ENCODE measurements around the gene TUBGCP3. TPM values are rescaled to one million over a fixed set of nuclear protein-coding genes. Genes with fewer than 3 reads are reported as not detected.

The TUBGCP3 gene
- total and polyA plus RNA-seq, 9 donors = 19.4 to 58.0 (median 29.5) TPM

GRCh38 chr13:112443191-112443994 is 144.6 kb downstream of the TUBGCP3 start:
- Histone ChIP-seq H3K36me3 (no peaks in the 10 kb centered on the region), H3K4me3 (no peak overlapping the region), H3K27me3 (no peaks in the 10 kb centered on the region), H3K27ac (no peak overlapping the region), H3K4me1 (ENCODE audit: insufficient read depth) (no peaks in the 10 kb centered on the region), H3K9me3 (no peaks in the 10 kb centered on the region)
- TF ChIP-seq POLR2A (IDR thresholded peaks at IDR 0.05) (no peak), CTCF (IDR thresholded peaks at IDR 0.05) (no peak), EP300 (IDR thresholded peaks at IDR 0.05) (no peak)
- DNase-seq = no peak
- intact Hi-C loops (cut with DNase I) = loop anchor here in 3 of 4 donors (10.0 kb wide), 1 partner anchor 969 kb away; no protein-coding TSS in a partner anchor
- WGBS, 3 donors = 2 to 8% (median 6%) methylated on average over 30 to 31 of the region's 31 CpGs

GRCh38 chr13:112442483-112443090 is 145.4 kb downstream of the TUBGCP3 start:
- intact Hi-C loops (cut with DNase I) = loop anchor here in 3 of 4 donors (10.0 kb wide), 1 partner anchor 968 kb away; no protein-coding TSS in a partner anchor
- DNase-seq = no peak

GRCh38 chr13:112441779-112442310 is 146.1 kb downstream of the TUBGCP3 start:
- TF ChIP-seq EP300 (IDR thresholded peaks at IDR 0.05) (no peak), CTCF (IDR thresholded peaks at IDR 0.05) (no peak), POLR2A (IDR thresholded peaks at IDR 0.05) (no peak)
- H3K27me3 ChIP-seq = no peaks in the 10 kb centered on the region
- intact Hi-C loops (cut with DNase I) = loop anchor here in 3 of 4 donors (10.0 kb wide), 1 partner anchor 967 kb away; no protein-coding TSS in a partner anchor
- H3K4me1 ChIP-seq (ENCODE audit: insufficient read depth) = no peaks in the 10 kb centered on the region
- H3K36me3 ChIP-seq = no peaks in the 10 kb centered on the region
- H3K27ac ChIP-seq = no peak overlapping the region
- no peak for DNase-seq
- WGBS, 3 donors = 69 to 77% (median 77%) methylated on average over 19 of the region's 19 CpGs
- no peaks in the 10 kb centered on the region for H3K9me3 ChIP-seq
- no peak overlapping the region for H3K4me3 ChIP-seq

More at GRCh38 chr13:112442483-112443090, 145.4 kb downstream of the TUBGCP3 start:
- WGBS, 3 donors = 9 to 15% (median 11%) methylated on average over 21 of the region's 21 CpGs
- Histone ChIP-seq H3K4me1 (ENCODE audit: insufficient read depth) (no peaks in the 10 kb centered on the region), H3K27me3 (no peaks in the 10 kb centered on the region), H3K36me3 (no peaks in the 10 kb centered on the region), H3K27ac (no peak overlapping the region), H3K9me3 (no peaks in the 10 kb centered on the region), H3K4me3 (no peak overlapping the region)
- TF ChIP-seq EP300 (IDR thresholded peaks at IDR 0.05) = no peak
- no peak for TF ChIP-seq CTCF (IDR thresholded peaks at IDR 0.05)
- no peak for TF ChIP-seq POLR2A (IDR thresholded peaks at IDR 0.05)

GRCh38 chr13:112441226-112441625 is 146.7 kb downstream of the TUBGCP3 start:
- H3K27me3 ChIP-seq = no peaks in the 10 kb centered on the region

More at GRCh38 chr13:112441226-112441625, 146.7 kb downstream of the TUBGCP3 start:
- intact Hi-C loops (cut with DNase I) = loop anchor here in 3 of 4 donors (10.0 kb wide), 1 partner anchor 966 kb away; no protein-coding TSS in a partner anchor
- H3K9me3 ChIP-seq = no peaks in the 10 kb centered on the region
- DNase-seq = no peak
- no peaks in the 10 kb centered on the region for H3K36me3 ChIP-seq
- no peak for TF ChIP-seq CTCF (IDR thresholded peaks at IDR 0.05)
- TF ChIP-seq POLR2A (IDR thresholded peaks at IDR 0.05) = no peak
- no peak for TF ChIP-seq EP300 (IDR thresholded peaks at IDR 0.05)
- 88 to 90% (median 90%) methylated on average over 17 of the region's 17 CpGs for WGBS, 3 donors
- H3K4me1 ChIP-seq (ENCODE audit: insufficient read depth) = no peaks in the 10 kb centered on the region
- H3K27ac ChIP-seq = no peak overlapping the region
- no peak overlapping the region for H3K4me3 ChIP-seq
